B cell (primary cell): Measurements from ENCODE around the gene PSAP. TPM values are rescaled to one million over a fixed set of nuclear protein-coding genes. Genes with fewer than 3 reads are reported as not detected.
"Not testable (repeated sequence)": the region's sequence is repeated elsewhere in the genome, so short reads cannot be mapped to it uniquely, and the experiment has no call there.

Experiments
- ATAC-seq: fragments of 200-7000 bp; cut with Tn5 transposase; one replicate; pipeline ENCODE4 v1.10.0; 2021; ENCODE audit warnings: low read depth, mild to moderate bottlenecking, moderate number of reproducible peaks, moderate library complexity
- CTCF ChIA-PET: fragments of 350-600 bp; sonication (Branson Sonifier 250); formaldehyde crosslinking; loops from one replicate; lab custom pipeline; 2021; ENCODE audit warnings: antibody characterized with exemption, inconsistent platforms; lab: Charles Lee
- POLR2A ChIA-PET: fragments of 350-600 bp; sonication (Branson Sonifier 250); formaldehyde crosslinking; loops from one replicate; lab custom pipeline; 2021; ENCODE audit warnings: antibody characterized with exemption; lab: Charles Lee
- DNase-seq: peaks from one replicate; pipeline ENCODE4 v3.0.0; 2013
- H2AFZ ChIP-seq: 2 replicates; pipeline ENCODE4 v1.6.1; 2012; ENCODE audit warnings: mild to moderate bottlenecking, low read depth, low read length; ENCODE audit not compliant: insufficient read depth, poor library complexity, severe bottlenecking
- H3K27ac ChIP-seq, 2 donors: 1 replicate in 1 of 2; 2 replicates in 1 of 2; pipeline ENCODE4 v1.5.1; 2012 to 2013; ENCODE audit warnings: low read length in 2 of 2, mild to moderate bottlenecking in 2 of 2, moderate library complexity in 1 of 2
- H3K27me3 ChIP-seq, 4 experiments: fragments of 200-600 bp in 1 of 4; sonication (generic) in 1 of 4; replicated peaks in 1 of 4; 1 replicate in 2 of 4; 2 replicates in 2 of 4; pipeline versions ENCODE4 v1.6.1 to v1.7.0; 2013 to 2016; ENCODE audit warnings: low read length in 3 of 4, mild to moderate bottlenecking in 2 of 4, mixed read lengths in 1 of 4, moderate library complexity in 1 of 4; ENCODE audit not compliant: insufficient read depth in 4 of 4, control insufficient read depth in 3 of 4; ENCODE audit errors: control extremely low read depth in 1 of 4
- H3K36me3 ChIP-seq, 2 experiments: replicated peaks in 1 of 2; 1 replicate in 1 of 2; 2 replicates in 1 of 2; pipeline versions ENCODE4 v1.6.1 to v1.7.1; 2013; ENCODE audit warnings: low read length in 1 of 2; ENCODE audit not compliant: insufficient read depth in 2 of 2, control insufficient read depth in 1 of 2; ENCODE audit errors: control extremely low read depth in 1 of 2, extremely low read depth in 1 of 2
- H3K4me1 ChIP-seq, 2 donors: fragments of 200-600 bp in 1 of 2; sonication (generic) in 1 of 2; 1 replicate in 1 of 2; 2 replicates in 1 of 2; pipeline versions ENCODE4 v1.5.1 to v1.6.1; 2013 to 2017; ENCODE audit warnings: low read length in 2 of 2; ENCODE audit not compliant: control insufficient read depth in 2 of 2, insufficient read depth in 2 of 2
- H3K4me2 ChIP-seq: replicated peaks from 2 replicates; pipeline ENCODE3; 2012; ENCODE audit warnings: mild to moderate bottlenecking, low read depth, low read length; ENCODE audit not compliant: poor library complexity, severe bottlenecking
- H3K4me3 ChIP-seq, 5 experiments: fragments of 200-600 bp in 1 of 5; sonication (generic) in 1 of 5; 1 replicate in 3 of 5; 2 replicates in 2 of 5; pipeline versions ENCODE4 v1.5.1 to v1.7.0; 2011 to 2016; ENCODE audit warnings: low read length in 4 of 5, mild to moderate bottlenecking in 4 of 5, low read depth in 2 of 5, control low read depth in 1 of 5, moderate library complexity in 1 of 5; ENCODE audit not compliant: insufficient read depth in 1 of 5; ENCODE audit errors: control extremely low read depth in 1 of 5, extremely low read depth in 1 of 5
- H3K79me2 ChIP-seq: fragments of 200-600 bp; sonication (generic); one replicate; pipeline ENCODE4 v1.6.0; 2016; ENCODE audit warnings: low read length; ENCODE audit not compliant: control insufficient read depth, insufficient read depth
- H3K9ac ChIP-seq: fragments of 200-600 bp; sonication (generic); 2 replicates; pipeline ENCODE4 v1.6.1; 2017; ENCODE audit warnings: mild to moderate bottlenecking, low read length, moderate library complexity
- H3K9me3 ChIP-seq, 3 donors: one replicate each; pipeline versions ENCODE4 v1.6.1 to v1.7.1; 2013; ENCODE audit warnings: low read length in 2 of 3; ENCODE audit not compliant: control insufficient read depth in 2 of 3, insufficient read depth in 1 of 3; ENCODE audit errors: control extremely low read depth in 1 of 3
- H4K20me1 ChIP-seq: 2 replicates; pipeline ENCODE4 v1.6.0; 2012; ENCODE audit warnings: mild to moderate bottlenecking, low read length; ENCODE audit not compliant: insufficient read depth, control insufficient read depth, poor library complexity, severe bottlenecking
- H3K27ac Mint-ChIP-seq: one replicate; pipeline ENCODE4 v1.8.0; 2021; ENCODE audit warnings: mixed read lengths
- H3K27me3 Mint-ChIP-seq: one replicate; pipeline ENCODE4 v1.8.0; 2021; ENCODE audit warnings: mixed read lengths
- H3K4me1 Mint-ChIP-seq: one replicate; pipeline ENCODE4 v1.8.0; 2021; ENCODE audit warnings: mixed read lengths
- H3K4me3 Mint-ChIP-seq: one replicate; pipeline ENCODE4 v1.8.0; 2021; ENCODE audit warnings: mixed read lengths
- H3K9me3 Mint-ChIP-seq: one replicate; pipeline ENCODE4 v1.8.0; 2022; ENCODE audit warnings: mixed read lengths; ENCODE audit not compliant: insufficient read depth
- CTCF ChIP-seq: fragments of 200-600 bp; IDR thresholded peaks from one replicate; pipeline ENCODE4 v1.8.0; 2022; ENCODE audit warnings: antibody characterized with exemption, mild to moderate bottlenecking
- EZH2 ChIP-seq: IDR thresholded peaks from 2 replicates; pipeline ENCODE4 v1.6.1; 2012; ENCODE audit warnings: borderline replicate concordance, low read depth, mild to moderate bottlenecking, moderate library complexity, low read length; ENCODE audit not compliant: insufficient read depth, poor library complexity, severe bottlenecking
- WGBS: methylation state at CpG from one replicate; pipeline ENCODE4 v1.1.5; 2013; ENCODE audit warnings: missing lambda C conversion rate; ENCODE audit not compliant: insufficient coverage; 5-methylcytosine and 5-hydroxymethylcytosine counted together
- intact Hi-C: fragments of 100-400 bp; cut with micrococcal nuclease; formaldehyde crosslinking; loops from one replicate; pipeline ENCODE4 v1.10.0; 2022
- polyA plus RNA-seq: library from polyadenylated mRNA; depleted of rRNA; stranded (reverse); fragments of >200 nt; gene quantifications from 2 replicates; pipeline ENCODE4 v1.2.3, GENCODE V29; 2012
- total RNA-seq, 2 donors: library from RNA; stranded (reverse); fragments of 120-200 nt in 1 of 2; gene quantifications; 1 replicate in 1 of 2; 2 replicates in 1 of 2; pipeline versions ENCODE4 v1.2.3 to v1.2.4, GENCODE V29; 2013 to 2022

Gene PSAP
- total and polyA plus RNA-seq, 2 donors (not counting 1 experiment from before 2014, with no cell fraction given): 206 to 509 TPM

GRCh38 chr10:71851465-71852095 is 529 bp upstream of the PSAP start:
- not testable (repeated sequence) for H3K36me3 ChIP-seq, DNase-seq, ATAC-seq, H3K27me3 Mint-ChIP-seq, H3K9me3 Mint-ChIP-seq, H3K9me3 ChIP-seq, H3K27me3 ChIP-seq
- peaks cover 46% of the 10 kb centered on the region for H3K79me2 ChIP-seq
- Mint-ChIP-seq H3K27ac (peak overlapping the region; percentile 94), H3K4me1 (peaks cover 54% of the 10 kb centered on the region), H3K4me3 (peak overlapping the region; percentile 99)
- H3K27ac ChIP-seq: peak overlapping the region in 1 of 2 donors; percentile 10
- WGBS: 63% methylated on average over 7 of the region's 20 CpGs
- H3K4me3 ChIP-seq: peak overlapping the region in 4 of 5 experiments; percentile 72 to 93 (median 84)
- peak overlapping the region; percentile 96 for H3K9ac ChIP-seq
- peaks cover 35 to 47% of the 10 kb centered on the region in 2 donors for H3K4me1 ChIP-seq
- H2AFZ ChIP-seq: peak overlapping the region; percentile 81
- H3K4me2 ChIP-seq: peak overlapping the region; percentile 84
- intact Hi-C loops: loop anchor here (1.0 to 10.0 kb wide), 8 partner anchors 8 to 843 kb away; partner anchors contain the start of genes MCU and VSIR
- peaks cover 38% of the 10 kb centered on the region for H4K20me1 ChIP-seq
- ChIA-PET POLR2A (interaction anchor here (0.8 to 2.2 kb wide), 10 partner anchors 9 to 45 kb away, joined by 3 to 22 read pairs (median 6); no protein-coding TSS in a partner anchor), CTCF (interaction anchor here (0.7 to 4.5 kb wide), 12 partner anchors 9 to 1895 kb away, joined by 3 to 32 read pairs (median 5); no protein-coding TSS in a partner anchor)

GRCh38 chr10:71850021-71850742 is 869 bp downstream of the PSAP start:
- Histone ChIP-seq H3K4me3 (peak overlapping the region; percentile 72 to 95 (median 91)), H3K4me1 (peaks cover 35 to 54% of the 10 kb centered on the region in 2 donors), H3K27me3 (no peaks in the 10 kb centered on the region), H3K27ac (peak overlapping the region; percentile 65 to 91), H3K79me2 (peaks cover 60% of the 10 kb centered on the region), H2AFZ (peak overlapping the region; percentile 81), H3K9me3 (peaks cover 0 to 3% (median 0%) of the 10 kb centered on the region in 3 donors), H4K20me1 (peaks cover 40% of the 10 kb centered on the region), H3K36me3 (peaks cover 4 to 6% of the 10 kb centered on the region in 2 experiments), H3K4me2 (peak overlapping the region; percentile 84), H3K9ac (peak overlapping the region; percentile 96)
- WGBS: 7% methylated on average over 9 of the region's 13 CpGs
- intact Hi-C loops: loop anchor here (2.0 to 10.0 kb wide), 2 partner anchors 447 to 845 kb away; partner anchors contain the start of gene MCU
- POLR2A ChIA-PET: interaction anchor here (0.5 to 2.2 kb wide), 5 partner anchors 9 to 1035 kb away, joined by 3 to 22 read pairs (median 4); no protein-coding TSS in a partner anchor
- CTCF ChIA-PET: interaction anchor here (1.0 to 4.5 kb wide), 9 partner anchors 8 to 46 kb away, joined by 3 to 32 read pairs (median 5); no protein-coding TSS in a partner anchor
- no peak for TF ChIP-seq EZH2
- no peak for TF ChIP-seq CTCF
- no peaks in the 10 kb centered on the region for H3K27me3 Mint-ChIP-seq
- DNase-seq (no peak), ATAC-seq (no peak)
- H3K4me3 Mint-ChIP-seq: peak overlapping the region; percentile 99
- peaks cover 64% of the 10 kb centered on the region for H3K4me1 Mint-ChIP-seq
- no peaks in the 10 kb centered on the region for H3K9me3 Mint-ChIP-seq
- H3K27ac Mint-ChIP-seq: peak overlapping the region; percentile 94
